Activated CD4-positive, alpha-beta T cell treated with anti-CD3 and anti-CD28 coated beads, Interleukin-2, amount 10 ng/mL, durations not matched to agents 7 days and 5 days (primary cell): Measurements from ENCODE around the gene PLK3. TPM values are rescaled to one million over a fixed set of nuclear protein-coding genes. Genes with fewer than 3 reads are reported as not detected.
A peak's percentile ranks its signal among the peaks of the same experiment; 100 is the strongest.
"Not testable (repeated sequence)": the region's sequence is repeated elsewhere in the genome, so short reads cannot be mapped to it uniquely, and the experiment has no call there.

Experiments
- CTCF ChIA-PET: fragments of 350-600 bp; sonication (Branson Sonifier 250); formaldehyde crosslinking; loops from one replicate; lab custom pipeline; 2021; ENCODE audit warnings: antibody characterized with exemption; lab: Charles Lee
- POLR2A ChIA-PET: fragments of 350-600 bp; sonication (Branson Sonifier 250); formaldehyde crosslinking; loops from one replicate; lab custom pipeline; 2021; ENCODE audit warnings: antibody characterized with exemption; lab: Charles Lee
- DNase-seq: peaks from one replicate; pipeline ENCODE4 v3.0.0-alpha.2; 2020
- H3K27ac Mint-ChIP-seq: one replicate; pipeline ENCODE4 v1.8.0; 2021; ENCODE audit warnings: mild to moderate bottlenecking, moderate library complexity, mixed read lengths
- H3K27me3 Mint-ChIP-seq: one replicate; pipeline ENCODE4 v1.8.0; 2021; ENCODE audit warnings: mixed read lengths
- H3K36me3 Mint-ChIP-seq: one replicate; pipeline ENCODE4 v1.8.0; 2021; ENCODE audit warnings: low read depth, mixed read lengths
- H3K4me1 Mint-ChIP-seq: one replicate; pipeline ENCODE4 v1.8.0; 2021; ENCODE audit warnings: mixed read lengths
- H3K4me3 Mint-ChIP-seq: one replicate; pipeline ENCODE4 v1.8.0; 2021; ENCODE audit warnings: mild to moderate bottlenecking, moderate library complexity, mixed read lengths
- H3K9me3 Mint-ChIP-seq: one replicate; pipeline ENCODE4 v1.8.0; 2021; ENCODE audit warnings: mixed read lengths
- total RNA-seq, 2 experiments: library from RNA; stranded (reverse); gene quantifications; one replicate each; pipeline ENCODE4 v1.2.3, GENCODE V29; 2021

Gene PLK3
- total RNA-seq, 2 experiments from 2014 or later = 54.3 to 57.5 TPM

GRCh38 chr1:44790968-44791801 is 9.0 kb upstream of the PLK3 start:
- Mint-ChIP-seq H3K9me3 (no peaks in the 10 kb centered on the region), H3K36me3 (no peaks in the 10 kb centered on the region), H3K4me1 (peaks cover 7% of the 10 kb centered on the region), H3K27ac (no peak overlapping the region), H3K27me3 (no peaks in the 10 kb centered on the region), H3K4me3 (no peak overlapping the region)
- no peak for DNase-seq
- POLR2A ChIA-PET = interaction anchor here (0.6 kb wide), 1 partner anchor 28 kb away, joined by 5 read pairs; no protein-coding TSS in a partner anchor
- CTCF ChIA-PET = interaction anchor here (1.1 to 2.4 kb wide), 7 partner anchors 8 to 220 kb away, joined by 3 to 10 read pairs (median 4); partner anchors contain the start of genes HECTD3, PLK3 and RNU5D-1

GRCh38 chr1:44792736-44793502 is 7.3 kb upstream of the PLK3 start:
- H3K36me3 Mint-ChIP-seq = no peaks in the 10 kb centered on the region
- no peak overlapping the region for H3K27ac Mint-ChIP-seq
- peaks cover 3% of the 10 kb centered on the region for H3K4me1 Mint-ChIP-seq
- DNase-seq = no peak
- H3K27me3 Mint-ChIP-seq = no peaks in the 10 kb centered on the region
- ChIA-PET POLR2A (interaction anchor here (0.8 kb wide), 1 partner anchor 27 kb away, joined by 3 read pairs; no protein-coding TSS in a partner anchor), CTCF (interaction anchor here (0.5 to 2.2 kb wide), 16 partner anchors 8 to 217 kb away, joined by 3 to 8 read pairs (median 3); partner anchors contain the start of genes BTBD19 and RPS8)
- no peak overlapping the region for H3K4me3 Mint-ChIP-seq
- H3K9me3 Mint-ChIP-seq = no peaks in the 10 kb centered on the region

- peaks cover 17% of the 10 kb centered on the region for H3K36me3 Mint-ChIP-seq
- peaks cover 31% of the 10 kb centered on the region for H3K4me1 Mint-ChIP-seq
- peak overlapping the region; percentile 73 for H3K27ac Mint-ChIP-seq
- H3K9me3 Mint-ChIP-seq, POLR2A ChIA-PET, H3K27me3 Mint-ChIP-seq, H3K4me3 Mint-ChIP-seq, DNase-seq: not testable (repeated sequence)
- CTCF ChIA-PET = interaction anchor here (0.7 to 1.6 kb wide), 2 partner anchors 67 to 202 kb away, joined by 3 to 5 read pairs; partner anchors contain the start of gene RNU5D-1
These were observed 2.3 kb upstream of the PLK3 start for GRCh38 chr1:44797886-44798285.

GRCh38 chr1:44798481-44799365 is 1.5 kb upstream of the PLK3 start:
- Mint-ChIP-seq H3K36me3 (peaks cover 25% of the 10 kb centered on the region), H3K27me3 (no peaks in the 10 kb centered on the region), H3K4me3 (peak overlapping the region; percentile 80), H3K9me3 (no peaks in the 10 kb centered on the region), H3K4me1 (peaks cover 36% of the 10 kb centered on the region), H3K27ac (peak overlapping the region; percentile 100)
- ChIA-PET POLR2A (no interaction called here), CTCF (interaction anchor here (0.6 to 3.3 kb wide), 5 partner anchors 9 to 39 kb away, joined by 3 to 33 read pairs (median 10); partner anchors contain the start of genes BEST4 and BTBD19)
- no peak for DNase-seq

GRCh38 chr1:44801491-44802305 is 1.5 kb downstream of the PLK3 start:
- Mint-ChIP-seq H3K27ac (peak overlapping the region; percentile 93), H3K4me3 (peak overlapping the region; percentile 80), H3K27me3 (no peaks in the 10 kb centered on the region), H3K36me3 (peaks cover 46% of the 10 kb centered on the region), H3K4me1 (peaks cover 55% of the 10 kb centered on the region), H3K9me3 (no peaks in the 10 kb centered on the region)
- CTCF ChIA-PET = interaction anchor here (0.6 to 3.3 kb wide), 4 partner anchors 7 to 106 kb away, joined by 3 to 33 read pairs (median 20); partner anchors contain the start of gene BTBD19
- peak; percentile 48 for DNase-seq
- POLR2A ChIA-PET = interaction anchor here (0.7 to 2.4 kb wide), 5 partner anchors 7 to 209 kb away, joined by 3 to 33 read pairs (median 11); partner anchors contain the start of genes BTBD19 and RNU5D-1

GRCh38 chr1:44802306-44803061 is 2.3 kb downstream of the PLK3 start:
- Mint-ChIP-seq H3K4me3 (peak overlapping the region; percentile 80), H3K36me3 (peaks cover 54% of the 10 kb centered on the region), H3K27ac (peak overlapping the region; percentile 76), H3K9me3 (no peaks in the 10 kb centered on the region), H3K27me3 (no peaks in the 10 kb centered on the region), H3K4me1 (peaks cover 63% of the 10 kb centered on the region)
- ChIA-PET POLR2A (no interaction called here), CTCF (no interaction called here)
- DNase-seq = no peak

GRCh38 chr1:44803062-44803311 is 2.8 kb downstream of the PLK3 start:
- CTCF ChIA-PET = no interaction called here
- Mint-ChIP-seq H3K4me1 (peaks cover 68% of the 10 kb centered on the region), H3K36me3 (peaks cover 58% of the 10 kb centered on the region)

GRCh38 chr1:44803312-44804095 is 3.3 kb downstream of the PLK3 start:
- Mint-ChIP-seq H3K36me3 (peaks cover 62% of the 10 kb centered on the region), H3K27me3 (no peaks in the 10 kb centered on the region), H3K27ac (peak overlapping the region; percentile 76), H3K9me3 (no peaks in the 10 kb centered on the region), H3K4me3 (peak overlapping the region; percentile 80), H3K4me1 (peaks cover 69% of the 10 kb centered on the region)
- CTCF ChIA-PET = no interaction called here
- no peak for DNase-seq
- POLR2A ChIA-PET = no interaction called here

More at GRCh38 chr1:44803062-44803311, 2.8 kb downstream of the PLK3 start:
- H3K9me3 Mint-ChIP-seq = no peaks in the 10 kb centered on the region
- peak overlapping the region; percentile 80 for H3K4me3 Mint-ChIP-seq
- peak overlapping the region; percentile 76 for H3K27ac Mint-ChIP-seq
- DNase-seq = no peak
- POLR2A ChIA-PET = no interaction called here
- no peaks in the 10 kb centered on the region for H3K27me3 Mint-ChIP-seq

GRCh38 chr1:44805311-44806024 is 5.3 kb downstream of the PLK3 start:
- H3K36me3 Mint-ChIP-seq = peaks cover 72% of the 10 kb centered on the region
- H3K4me1 Mint-ChIP-seq = peaks cover 74% of the 10 kb centered on the region
- no peaks in the 10 kb centered on the region for H3K9me3 Mint-ChIP-seq
- no peaks in the 10 kb centered on the region for H3K27me3 Mint-ChIP-seq
- ChIA-PET CTCF (interaction anchor here (0.6 to 2.2 kb wide), 2 partner anchors 8 to 30 kb away, joined by 3 to 5 read pairs; partner anchors contain the start of gene RPS8), POLR2A (no interaction called here)
- no peak overlapping the region for H3K4me3 Mint-ChIP-seq
- H3K27ac Mint-ChIP-seq = peak overlapping the region; percentile 76
- no peak for DNase-seq
